Measurements from ENCODE around the gene ZSCAN9. TPM values are rescaled to one million over a fixed set of nuclear protein-coding genes. Genes with fewer than 3 reads are reported as not detected.

ZSCAN9 gene
- 1 to 10 TPM; 1.0 to 1.8 TPM for total RNA-seq

GRCh38 chr6:28225056-28225834 is at the start of gene ZSCAN9:
ZSCAN9 (plus strand) TSS chr6:28225275; CDS start chr6:28227085, 1,810 bp downstream.
- H3K9me3 Mint-ChIP-seq = no peaks in the 10 kb centered on the region
- peak; percentile 65 for ATAC-seq (replicated peaks)
- H3K36me3 Mint-ChIP-seq (ENCODE audit: low read depth) = peaks cover 10% of the 10 kb centered on the region
- peaks cover 29% of the 10 kb centered on the region for H3K27me3 Mint-ChIP-seq
- H3K27ac Mint-ChIP-seq = peak within 1 kb of the TSS; percentile 61
- H3K4me3 Mint-ChIP-seq = peak within 1 kb of the TSS; percentile 78
- peaks cover 8% of the 10 kb centered on the region for H3K4me1 Mint-ChIP-seq

- Mint-ChIP-seq H3K27me3 (peaks cover 41% of the 10 kb centered on the region), H3K4me3 (no peak overlapping the region), H3K4me1 (no peaks in the 10 kb centered on the region), H3K9me3 (peaks cover 2% of the 10 kb centered on the region), H3K27ac (no peak overlapping the region), H3K36me3 (ENCODE audit: low read depth) (no peaks in the 10 kb centered on the region)
- ATAC-seq (replicated peaks) = no peak
Measured at GRCh38 chr6:28176373-28176772, 48.7 kb upstream of the ZSCAN9 start.

GRCh38 chr6:28182255-28182654 is 42.8 kb upstream of the ZSCAN9 start:
- no peaks in the 10 kb centered on the region for H3K36me3 Mint-ChIP-seq (ENCODE audit: low read depth)
- H3K4me3 Mint-ChIP-seq = no peak overlapping the region
- H3K4me1 Mint-ChIP-seq = no peaks in the 10 kb centered on the region
- ATAC-seq (replicated peaks) = no peak
- no peak overlapping the region for H3K27ac Mint-ChIP-seq
- H3K27me3 Mint-ChIP-seq = peaks cover 33% of the 10 kb centered on the region
- peaks cover 8% of the 10 kb centered on the region for H3K9me3 Mint-ChIP-seq

- Mint-ChIP-seq H3K4me3 (no peak overlapping the region), H3K27me3 (peaks cover 16% of the 10 kb centered on the region), H3K36me3 (ENCODE audit: low read depth) (no peaks in the 10 kb centered on the region), H3K4me1 (no peaks in the 10 kb centered on the region), H3K9me3 (peaks cover 24% of the 10 kb centered on the region), H3K27ac (no peak overlapping the region)
- ATAC-seq (replicated peaks) = no peak
Measured at GRCh38 chr6:28188111-28188979, 36.7 kb upstream of the ZSCAN9 start.

- H3K4me3 Mint-ChIP-seq = no peak overlapping the region
- no peaks in the 10 kb centered on the region for H3K36me3 Mint-ChIP-seq (ENCODE audit: low read depth)
- H3K4me1 Mint-ChIP-seq = no peaks in the 10 kb centered on the region
- no peak for ATAC-seq (replicated peaks)
- peaks cover 37% of the 10 kb centered on the region for H3K27me3 Mint-ChIP-seq
- peaks cover 16% of the 10 kb centered on the region for H3K9me3 Mint-ChIP-seq
- H3K27ac Mint-ChIP-seq = no peak overlapping the region
Measured at GRCh38 chr6:28200020-28200419, 25.1 kb upstream of the ZSCAN9 start.

GRCh38 chr6:28203201-28203600 is 21.9 kb upstream of the ZSCAN9 start:
- peaks cover 5% of the 10 kb centered on the region for H3K4me1 Mint-ChIP-seq
- no peak overlapping the region for H3K4me3 Mint-ChIP-seq
- peaks cover 49% of the 10 kb centered on the region for H3K27me3 Mint-ChIP-seq
- peaks cover 6% of the 10 kb centered on the region for H3K36me3 Mint-ChIP-seq (ENCODE audit: low read depth)
- H3K9me3 Mint-ChIP-seq = peaks cover 7% of the 10 kb centered on the region
- no peak for ATAC-seq (replicated peaks)
- H3K27ac Mint-ChIP-seq = no peak overlapping the region

- no peak overlapping the region for H3K27ac Mint-ChIP-seq
- H3K4me3 Mint-ChIP-seq = no peak overlapping the region
- peaks cover 6% of the 10 kb centered on the region for H3K36me3 Mint-ChIP-seq (ENCODE audit: low read depth)
- H3K4me1 Mint-ChIP-seq = peaks cover 5% of the 10 kb centered on the region
- no peak for ATAC-seq (replicated peaks)
- no peaks in the 10 kb centered on the region for H3K9me3 Mint-ChIP-seq
- H3K27me3 Mint-ChIP-seq = peaks cover 51% of the 10 kb centered on the region
Measured at GRCh38 chr6:28205879-28206278, 19.2 kb upstream of the ZSCAN9 start.

- Mint-ChIP-seq H3K27ac (no peak overlapping the region), H3K9me3 (no peaks in the 10 kb centered on the region), H3K27me3 (peaks cover 49% of the 10 kb centered on the region)
Measured at GRCh38 chr6:28206527-28206926, 18.5 kb upstream of the ZSCAN9 start.

GRCh38 chr6:28206928-28207509 is 18.1 kb upstream of the ZSCAN9 start:
- ATAC-seq (replicated peaks) = no peak
- H3K27ac Mint-ChIP-seq = no peak overlapping the region

More at GRCh38 chr6:28206527-28206926, 18.5 kb upstream of the ZSCAN9 start:
- Mint-ChIP-seq H3K4me3 (no peak overlapping the region), H3K4me1 (peaks cover 5% of the 10 kb centered on the region), H3K36me3 (ENCODE audit: low read depth) (peaks cover 6% of the 10 kb centered on the region)
- ATAC-seq (replicated peaks) = no peak

GRCh38 chr6:28207510-28208110 is 17.5 kb upstream of the ZSCAN9 start:
- no peak overlapping the region for H3K27ac Mint-ChIP-seq
- peaks cover 15% of the 10 kb centered on the region for H3K4me1 Mint-ChIP-seq
- peak; percentile 53 for ATAC-seq (replicated peaks)
- H3K36me3 Mint-ChIP-seq (ENCODE audit: low read depth) = peaks cover 6% of the 10 kb centered on the region
- H3K27me3 Mint-ChIP-seq = peaks cover 59% of the 10 kb centered on the region
- no peaks in the 10 kb centered on the region for H3K9me3 Mint-ChIP-seq
- H3K4me3 Mint-ChIP-seq = peak overlapping the region; percentile 71

More at GRCh38 chr6:28206928-28207509, 18.1 kb upstream of the ZSCAN9 start:
- H3K36me3 Mint-ChIP-seq (ENCODE audit: low read depth) = peaks cover 6% of the 10 kb centered on the region
- no peaks in the 10 kb centered on the region for H3K9me3 Mint-ChIP-seq
- H3K4me3 Mint-ChIP-seq = peak overlapping the region; percentile 71
- peaks cover 9% of the 10 kb centered on the region for H3K4me1 Mint-ChIP-seq
- H3K27me3 Mint-ChIP-seq = peaks cover 54% of the 10 kb centered on the region

GRCh38 chr6:28208111-28208659 is 16.9 kb upstream of the ZSCAN9 start:
- H3K27ac Mint-ChIP-seq = no peak overlapping the region
- no peaks in the 10 kb centered on the region for H3K9me3 Mint-ChIP-seq
- no peak for ATAC-seq (replicated peaks)

GRCh38 chr6:28209753-28210535 is 15.1 kb upstream of the ZSCAN9 start:
- Mint-ChIP-seq H3K4me3 (no peak overlapping the region), H3K27me3 (peaks cover 69% of the 10 kb centered on the region)

More at GRCh38 chr6:28208111-28208659, 16.9 kb upstream of the ZSCAN9 start:
- H3K4me3 Mint-ChIP-seq = peak overlapping the region; percentile 71
- H3K36me3 Mint-ChIP-seq (ENCODE audit: low read depth) = peaks cover 6% of the 10 kb centered on the region
- H3K27me3 Mint-ChIP-seq = peaks cover 65% of the 10 kb centered on the region
- peaks cover 19% of the 10 kb centered on the region for H3K4me1 Mint-ChIP-seq

GRCh38 chr6:28211840-28212509 is 13.1 kb upstream of the ZSCAN9 start:
- H3K36me3 Mint-ChIP-seq (ENCODE audit: low read depth) = peaks cover 6% of the 10 kb centered on the region
- peaks cover 73% of the 10 kb centered on the region for H3K27me3 Mint-ChIP-seq
- peaks cover 19% of the 10 kb centered on the region for H3K4me1 Mint-ChIP-seq
- H3K27ac Mint-ChIP-seq = peak overlapping the region; percentile 10
- no peaks in the 10 kb centered on the region for H3K9me3 Mint-ChIP-seq
- H3K4me3 Mint-ChIP-seq = peak overlapping the region; percentile 69
- no peak for ATAC-seq (replicated peaks)

More at GRCh38 chr6:28209753-28210535, 15.1 kb upstream of the ZSCAN9 start:
- peaks cover 6% of the 10 kb centered on the region for H3K36me3 Mint-ChIP-seq (ENCODE audit: low read depth)
- no peaks in the 10 kb centered on the region for H3K9me3 Mint-ChIP-seq
- ATAC-seq (replicated peaks) = no peak
- H3K4me1 Mint-ChIP-seq = peaks cover 19% of the 10 kb centered on the region
- no peak overlapping the region for H3K27ac Mint-ChIP-seq

All from activated T-helper 17 cell treated with anti-CD3 and anti-CD28 coated beads, Interleukin-2, amount 50 U/mL, for 72 hours (primary cell).